Inflammatory macrophage (primary cell): ENCODE data around the gene TENM3.

Experiments used
- DNase-seq, 2 donors: peaks; one replicate each; pipeline ENCODE4 v3.0.0-alpha.2; 2020 to 2022

The TENM3 gene

DNA sequence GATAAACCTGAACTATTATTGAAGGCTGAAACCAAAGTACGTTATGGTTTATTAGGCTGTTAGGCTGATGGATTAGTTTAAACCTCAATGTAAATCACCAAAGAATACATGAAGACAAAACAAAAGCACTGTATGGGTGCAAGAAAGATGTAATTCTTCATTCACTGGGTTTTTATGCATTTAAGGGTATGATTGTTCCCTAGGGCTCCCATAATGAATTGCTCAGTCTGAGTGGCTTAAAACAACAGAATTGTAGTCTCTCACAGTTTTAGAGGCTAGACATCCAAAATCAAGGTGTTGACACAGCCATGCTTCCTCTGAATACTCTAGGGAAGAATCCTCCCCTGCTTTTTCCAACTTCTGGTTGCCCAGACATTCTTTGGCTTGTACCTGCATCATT lies 222.8 kb downstream of the TENM3 start:
- no peak for DNase-seq

DNA sequence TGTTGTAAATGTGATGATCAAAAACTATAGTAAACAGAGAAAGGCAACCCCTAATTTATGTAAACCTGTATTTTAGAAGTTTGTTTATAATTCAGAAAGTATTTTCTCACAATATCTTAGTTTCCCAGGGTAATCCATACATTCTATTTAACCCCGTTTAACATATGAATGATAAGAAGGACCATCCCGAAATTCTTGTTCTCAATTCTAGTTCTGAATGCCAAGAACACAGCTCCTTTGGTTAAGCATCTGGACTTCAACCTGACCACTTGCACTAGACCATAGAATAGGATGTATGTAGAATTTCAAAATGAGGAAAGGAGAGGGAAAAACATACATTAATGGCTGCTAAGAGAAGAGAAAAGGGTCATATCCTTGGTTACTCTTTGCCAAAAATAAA lies 227.0 kb downstream of the TENM3 start:
- no peak for DNase-seq

DNA sequence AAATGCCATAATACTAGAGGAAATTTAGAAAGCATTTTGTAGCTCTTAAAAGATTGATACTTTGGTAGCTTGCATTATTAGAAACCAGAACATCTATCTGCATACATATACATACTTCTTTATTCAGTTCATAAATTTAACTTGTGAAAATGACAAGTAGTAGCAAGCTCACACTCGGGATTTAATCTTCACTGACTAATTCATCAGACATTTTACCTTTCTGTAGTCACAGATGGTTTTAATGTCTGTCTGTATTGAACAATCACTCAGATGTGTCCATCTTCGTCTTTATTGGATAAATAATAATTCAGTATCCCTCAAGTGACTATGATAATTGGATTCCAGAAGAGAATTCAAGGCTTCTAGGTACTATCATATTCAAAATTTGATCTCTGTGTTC lies 232.3 kb downstream of the TENM3 start:
- no peak for DNase-seq

DNA sequence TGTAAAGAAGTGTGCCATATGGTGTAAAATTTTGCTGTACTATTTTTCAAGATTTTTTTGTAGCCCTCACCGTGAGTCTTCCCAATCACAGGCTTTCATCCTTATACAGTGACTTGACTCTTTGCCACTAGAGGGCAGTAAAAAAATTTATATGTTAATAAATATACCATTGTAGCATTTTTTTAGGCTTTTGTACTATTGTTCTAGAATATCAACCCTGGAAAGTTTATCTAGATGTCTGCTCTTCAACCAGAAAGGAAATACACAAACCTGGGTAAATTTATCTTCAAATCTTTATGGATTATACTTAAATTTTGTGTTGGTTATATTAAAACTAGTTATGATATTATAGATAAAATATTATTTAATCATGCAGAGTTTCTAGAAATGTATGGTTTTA lies 235.3 kb downstream of the TENM3 start:
- DNase-seq = peak in 1 of 2 donors; percentile 49

DNA sequence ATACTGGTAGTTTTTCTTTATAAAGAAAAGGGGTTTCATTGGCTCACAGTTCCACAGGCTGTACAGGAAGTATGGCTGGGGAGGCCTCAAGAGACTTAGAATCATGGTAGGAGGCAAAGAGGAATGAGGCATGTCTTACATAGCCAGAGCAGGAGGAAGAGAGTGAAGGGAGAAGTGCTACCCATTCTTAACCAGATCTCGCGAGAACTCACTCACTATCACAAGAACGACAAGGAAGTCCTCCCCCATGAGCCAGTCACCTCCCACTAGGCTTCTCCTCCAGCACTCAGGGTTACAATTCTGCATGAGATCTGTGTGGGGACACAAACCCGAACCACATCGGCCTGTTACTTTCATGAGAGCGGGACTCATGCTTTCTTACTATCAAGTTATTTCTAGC lies 240.5 kb downstream of the TENM3 start:
- no peak for DNase-seq

DNA sequence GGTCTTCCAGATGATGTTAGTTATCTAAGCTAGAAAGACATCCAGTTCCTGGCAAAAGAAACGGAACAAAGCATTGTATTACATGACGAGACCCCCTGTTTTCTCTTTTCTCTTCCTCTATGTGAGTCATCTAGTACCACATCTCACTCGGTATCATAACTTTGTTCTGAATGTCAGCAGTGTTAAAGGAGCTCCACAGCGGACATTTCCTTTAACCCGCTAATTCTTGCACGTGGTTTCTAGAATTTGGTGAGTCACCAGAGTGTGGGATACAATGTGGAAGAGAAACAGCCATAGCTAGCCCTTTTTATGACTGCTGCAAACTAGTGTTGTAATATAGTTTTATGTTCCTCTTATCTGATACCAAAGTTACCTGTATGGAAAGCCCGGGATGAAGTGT lies 243.7 kb downstream of the TENM3 start:
- DNase-seq = no peak

DNA sequence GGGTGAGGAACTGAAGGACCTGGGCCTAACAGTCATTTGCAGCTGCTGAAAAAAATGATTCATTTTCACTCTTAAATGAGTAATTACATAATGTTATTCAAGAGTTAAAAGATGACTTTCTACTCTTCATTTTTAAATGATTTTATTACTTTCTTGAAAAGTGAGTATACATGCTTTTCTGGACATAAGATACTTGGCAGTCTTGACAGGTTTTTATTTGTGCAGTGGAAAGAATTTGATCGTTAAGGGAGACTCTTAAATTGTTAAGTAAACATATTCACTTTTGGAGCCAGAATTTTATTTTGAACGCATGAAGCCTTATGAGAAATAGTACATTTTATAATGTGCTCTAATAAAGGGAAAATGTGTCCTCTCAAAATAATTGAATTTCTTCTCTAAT lies 245.7 kb downstream of the TENM3 start:
- no peak for DNase-seq

DNA sequence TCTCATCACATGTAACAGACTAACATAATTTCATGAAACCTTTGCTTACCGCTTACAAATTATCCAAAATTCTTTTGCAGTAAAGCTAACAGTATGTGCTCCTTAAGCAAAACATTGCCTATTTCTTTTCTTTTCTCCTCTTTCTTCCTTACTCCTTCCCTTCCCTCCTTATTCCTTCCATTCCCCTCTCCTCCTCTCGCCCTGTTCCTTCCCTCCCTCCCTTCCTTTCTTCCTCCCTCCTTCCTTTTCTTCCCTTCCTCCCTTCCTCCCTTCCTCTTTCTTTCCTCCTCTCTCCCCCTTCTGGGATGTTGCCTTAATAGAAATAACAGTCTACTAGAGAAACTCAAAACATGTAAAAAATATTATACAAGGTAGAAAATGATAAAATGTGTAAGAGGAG lies 246.4 kb downstream of the TENM3 start:
- no peak for DNase-seq

DNA sequence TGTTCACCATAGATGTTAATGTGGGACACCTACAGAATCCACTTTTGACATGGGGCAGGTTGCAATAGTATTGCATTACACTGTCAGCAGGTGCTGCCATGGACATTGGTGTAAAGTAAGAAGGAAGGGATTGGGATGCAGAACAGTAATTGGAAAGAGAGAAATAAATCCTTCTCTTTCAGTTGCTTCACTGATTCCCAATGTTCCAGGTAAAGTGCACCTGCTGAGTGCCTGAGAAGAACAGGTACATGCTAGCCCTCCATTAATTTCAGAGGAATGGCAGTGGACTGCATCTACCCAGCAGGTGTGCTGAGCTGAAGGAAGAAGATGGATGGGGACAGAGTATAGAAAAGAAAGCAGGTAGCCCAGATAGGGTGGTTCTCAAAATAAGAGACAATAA lies 248.5 kb downstream of the TENM3 start:
- no peak for DNase-seq

DNA sequence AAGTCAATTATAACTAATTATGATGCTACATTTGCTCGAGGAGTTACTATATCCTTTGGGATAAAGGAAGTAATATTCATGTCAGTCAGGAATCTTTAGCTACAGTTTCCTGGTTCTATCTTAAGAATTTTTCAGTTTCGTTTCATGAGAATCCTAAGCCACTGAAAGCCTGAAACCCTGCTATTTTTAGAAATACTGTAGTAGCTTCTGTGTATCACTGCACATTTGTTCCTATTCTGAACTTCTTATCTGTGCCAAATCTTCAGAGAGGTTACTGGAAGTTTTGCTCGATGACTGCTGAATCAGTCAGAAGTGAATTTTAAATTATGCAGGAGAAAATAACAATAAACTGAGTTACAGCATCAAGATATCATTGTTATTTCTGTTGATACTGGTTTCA lies 249.2 kb downstream of the TENM3 start:
- no peak for DNase-seq

DNA sequence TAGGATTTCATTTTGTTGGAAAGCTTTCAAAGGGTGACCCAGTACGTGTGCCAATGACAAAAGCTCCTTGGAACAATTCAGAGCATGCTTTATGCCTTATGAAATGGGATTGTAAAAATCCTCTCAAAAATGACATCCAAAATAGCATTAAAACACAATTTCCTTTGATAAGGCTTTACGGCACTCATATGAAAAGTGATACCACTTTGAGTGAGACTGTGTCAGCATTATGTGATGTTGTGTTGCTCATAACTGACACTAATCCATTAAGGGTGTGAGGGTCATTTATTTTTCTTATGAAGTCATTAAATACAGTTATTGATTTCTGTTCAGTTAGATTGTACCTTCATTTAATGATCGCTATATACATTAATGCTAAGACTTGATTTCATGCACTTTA lies 250.2 kb downstream of the TENM3 start:
- DNase-seq = no peak

DNA sequence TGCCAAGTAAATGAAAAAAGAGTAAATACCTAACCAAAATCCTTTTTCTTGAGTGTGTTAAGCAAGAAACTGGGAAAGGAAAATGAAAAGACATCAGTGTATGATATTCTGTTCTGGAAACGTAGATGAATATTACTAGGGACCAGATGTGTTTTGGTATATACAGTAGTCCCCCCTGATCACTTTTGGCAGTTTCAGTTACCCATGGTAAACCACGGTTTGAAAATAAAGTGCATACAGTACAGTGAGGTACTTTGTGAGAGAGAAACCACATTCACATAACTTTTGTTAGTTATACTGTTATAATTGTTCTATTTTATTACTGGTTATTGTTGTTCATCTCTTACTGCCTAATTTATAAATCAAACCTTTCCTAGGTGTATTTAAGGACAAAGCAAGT lies 250.9 kb downstream of the TENM3 start:
- DNase-seq = no peak

DNA sequence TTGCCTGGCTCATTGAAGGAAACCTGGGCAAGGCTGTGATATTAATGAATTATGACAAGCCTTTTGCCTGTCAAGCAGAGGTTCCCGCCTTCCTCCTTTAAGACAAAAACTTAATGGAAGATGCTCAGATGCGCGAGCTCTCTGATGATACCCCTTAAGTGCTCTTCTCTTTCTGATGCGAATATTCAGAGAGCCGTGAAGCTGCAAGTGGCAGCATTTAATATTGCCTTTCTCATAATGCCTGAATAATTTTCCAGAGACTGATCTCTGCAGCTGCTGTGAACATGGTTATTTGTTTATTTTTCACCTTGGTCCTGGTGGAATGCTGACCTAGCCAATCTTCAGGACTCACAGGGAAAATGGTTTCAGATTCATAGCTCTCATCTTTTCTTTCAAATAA lies 251.8 kb downstream of the TENM3 start:
- no peak for DNase-seq

DNA sequence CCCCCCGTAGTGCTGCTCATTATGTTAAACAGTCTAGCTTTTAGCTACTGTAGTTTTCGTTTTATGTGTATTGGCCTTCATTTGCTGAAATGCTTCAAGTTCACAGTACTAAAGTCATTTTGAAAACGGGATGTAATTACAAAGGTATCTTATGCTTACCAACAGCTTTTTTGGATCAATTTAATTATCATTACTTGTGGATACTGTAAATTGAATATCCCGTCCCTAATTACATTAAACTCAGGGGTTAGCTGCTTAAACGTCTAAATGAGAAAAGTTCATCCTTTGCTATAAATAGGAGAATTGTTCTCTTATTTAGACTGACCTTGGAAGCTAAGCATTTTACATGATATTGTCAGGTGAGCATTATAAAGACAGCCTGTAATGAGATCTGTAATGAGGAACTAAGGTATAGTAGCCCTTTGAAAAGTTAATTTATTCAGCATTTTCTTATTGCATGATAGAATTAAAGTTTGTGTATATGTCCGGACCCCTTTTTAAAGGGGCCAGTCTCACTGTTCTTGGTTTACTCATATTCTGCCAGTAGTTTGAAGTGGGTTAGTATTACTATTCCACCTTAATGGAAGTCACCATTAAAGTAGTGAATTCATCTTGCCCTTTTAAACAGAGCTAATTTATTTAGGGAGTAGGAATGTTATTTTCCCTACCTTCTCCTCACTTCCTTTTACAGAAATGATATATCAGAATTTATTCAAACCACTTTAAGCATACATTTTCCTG lies 252.6 kb downstream of the TENM3 start:
- DNase-seq = no peak

DNA sequence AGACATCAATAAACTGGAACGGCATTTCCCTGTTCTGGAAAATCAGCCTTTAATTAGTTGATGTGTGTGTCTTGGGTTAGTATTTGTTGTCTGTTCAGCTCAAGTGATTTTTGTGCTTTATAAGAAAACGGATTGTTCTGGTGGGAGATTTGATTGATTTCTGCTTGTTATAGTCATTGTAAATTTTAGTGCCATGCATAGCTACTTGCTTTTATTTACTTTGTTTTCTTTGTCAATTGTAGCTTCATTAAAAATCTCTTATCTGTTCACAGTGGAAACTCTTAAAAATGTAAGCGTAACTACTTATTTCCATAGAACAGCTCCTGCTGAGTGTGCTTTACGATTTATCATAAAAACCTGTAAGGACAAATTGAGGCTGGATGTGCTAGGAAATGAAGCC lies 253.2 kb downstream of the TENM3 start:
- DNase-seq = no peak

DNA sequence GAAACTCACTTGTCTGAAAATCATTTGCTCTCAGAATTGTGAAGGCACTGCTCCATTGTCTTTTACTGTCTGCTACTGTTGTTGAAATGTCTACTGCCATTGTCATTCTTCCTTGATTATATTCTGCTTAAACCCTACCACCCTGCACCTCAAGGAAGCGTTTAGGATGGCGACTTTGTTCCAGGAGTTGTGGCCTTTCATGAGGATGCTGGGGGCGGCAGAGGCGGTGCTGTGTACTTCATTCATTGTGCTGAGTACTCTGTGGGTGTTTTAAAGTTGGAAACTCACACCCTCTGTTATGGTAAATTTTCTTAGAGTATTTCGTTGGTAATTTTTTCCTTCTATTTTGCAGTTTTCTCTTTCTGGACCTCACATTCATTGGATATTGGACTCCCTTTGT lies 258.9 kb downstream of the TENM3 start:
- DNase-seq = no peak

DNA sequence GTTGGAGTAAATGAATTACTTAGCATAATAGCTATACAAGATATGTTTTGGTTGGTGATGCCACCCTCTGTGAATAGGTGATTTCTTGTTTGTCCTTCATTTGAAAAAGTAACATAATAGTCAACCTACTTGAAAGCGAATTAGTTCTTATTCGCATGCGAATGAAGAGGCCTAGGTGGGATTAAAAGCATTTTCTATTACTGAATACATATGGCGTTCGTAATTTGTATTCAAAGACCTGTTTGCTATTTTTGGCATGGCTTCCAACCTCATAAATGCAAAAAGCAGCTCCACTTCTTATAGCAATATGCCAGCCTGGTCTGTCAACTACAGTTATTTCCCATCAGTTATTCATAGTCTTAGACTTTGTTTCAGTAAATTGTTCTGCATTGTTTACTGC lies 261.3 kb downstream of the TENM3 start:
- no peak for DNase-seq

DNA sequence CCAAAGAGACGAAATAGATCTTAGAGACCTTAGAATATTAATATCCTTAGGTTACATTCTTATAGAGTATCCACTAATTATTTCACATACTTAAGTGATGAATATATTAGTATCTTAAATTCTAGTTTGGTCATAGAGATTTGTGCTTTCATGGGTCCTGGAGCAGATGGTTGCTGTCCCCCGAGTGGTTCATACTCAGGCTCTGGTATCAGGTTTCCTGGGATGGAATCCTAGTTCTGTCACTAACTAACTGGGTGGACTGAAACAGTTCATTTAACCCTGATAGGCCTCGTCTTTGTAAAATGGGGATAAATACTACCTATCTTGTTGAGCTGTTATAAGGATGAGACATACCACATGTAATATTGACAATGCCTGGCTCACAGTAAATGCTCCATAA lies 264.6 kb downstream of the TENM3 start:
- no peak for DNase-seq

DNA sequence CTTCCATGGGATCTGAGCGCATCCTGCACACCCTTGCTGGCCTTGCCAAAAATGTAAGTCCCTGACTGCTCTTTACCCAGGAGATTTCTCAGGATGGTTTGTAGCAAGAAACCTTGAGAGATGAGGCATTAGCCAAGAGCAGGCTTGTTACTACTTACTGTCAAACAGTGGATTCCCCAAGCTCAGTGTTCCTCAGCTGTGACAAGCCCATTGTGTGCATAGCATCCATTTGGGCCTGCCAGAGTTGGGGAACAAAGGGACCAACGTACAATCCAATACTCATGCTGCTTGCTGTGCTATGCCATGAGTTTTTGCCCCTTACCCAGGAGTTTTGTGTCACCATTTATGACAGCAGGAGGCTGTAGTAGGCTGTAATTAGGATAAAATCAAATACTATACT lies 267.6 kb downstream of the TENM3 start:
- DNase-seq = no peak

DNA sequence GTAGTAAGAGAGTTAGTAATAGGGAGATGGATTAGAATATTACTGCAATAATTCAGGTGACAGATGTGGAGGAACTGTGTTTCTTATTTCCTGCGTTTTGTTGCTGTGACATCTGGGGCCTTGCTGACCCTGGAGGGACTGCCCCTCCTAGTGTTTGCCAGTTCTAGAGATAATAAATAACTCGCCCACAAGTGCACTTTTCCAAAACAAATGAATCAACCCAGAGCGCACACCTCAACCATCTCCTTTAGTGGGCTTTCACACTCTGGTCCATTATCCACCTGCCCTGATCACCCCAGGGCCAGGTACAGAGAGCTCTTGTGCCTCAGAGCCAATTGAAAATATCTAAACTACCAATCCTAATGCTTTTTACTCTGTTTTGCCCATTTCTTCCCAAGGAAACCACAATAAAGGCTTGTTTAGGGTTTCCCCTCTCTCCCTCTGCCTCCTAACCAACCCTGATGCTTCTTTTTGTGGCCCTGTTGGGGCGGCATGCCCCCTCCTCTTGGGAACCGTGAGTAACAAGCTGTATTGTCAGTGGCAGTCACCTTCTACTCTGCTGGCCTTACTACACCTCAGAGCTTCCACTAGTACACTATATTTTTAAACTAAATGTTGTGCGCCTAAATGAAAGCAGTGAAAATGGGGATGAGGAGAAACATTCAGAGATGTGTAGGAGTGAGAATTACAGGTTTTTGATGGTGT lies 270.5 kb downstream of the TENM3 start:
- DNase-seq = no peak

DNA sequence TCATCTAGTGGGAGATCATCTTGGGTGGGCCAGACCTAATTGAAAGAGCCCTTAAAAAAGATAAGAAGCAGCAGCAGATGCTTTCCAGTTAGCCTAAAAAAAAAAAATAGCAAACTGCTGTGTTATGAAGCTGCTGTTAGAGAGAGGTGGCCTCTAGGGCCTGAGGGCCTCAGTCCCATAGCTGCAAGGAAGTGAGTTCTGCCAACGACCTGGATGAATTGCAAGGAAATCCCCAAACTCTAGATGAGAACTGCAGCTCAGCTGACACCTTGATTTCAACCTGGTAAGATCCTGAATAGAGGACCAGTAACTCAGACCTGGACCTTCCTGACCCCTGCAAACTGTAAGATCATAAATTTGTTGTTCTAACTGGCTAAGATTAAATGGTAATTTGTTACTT lies 275.2 kb downstream of the TENM3 start:
- DNase-seq = no peak

DNA sequence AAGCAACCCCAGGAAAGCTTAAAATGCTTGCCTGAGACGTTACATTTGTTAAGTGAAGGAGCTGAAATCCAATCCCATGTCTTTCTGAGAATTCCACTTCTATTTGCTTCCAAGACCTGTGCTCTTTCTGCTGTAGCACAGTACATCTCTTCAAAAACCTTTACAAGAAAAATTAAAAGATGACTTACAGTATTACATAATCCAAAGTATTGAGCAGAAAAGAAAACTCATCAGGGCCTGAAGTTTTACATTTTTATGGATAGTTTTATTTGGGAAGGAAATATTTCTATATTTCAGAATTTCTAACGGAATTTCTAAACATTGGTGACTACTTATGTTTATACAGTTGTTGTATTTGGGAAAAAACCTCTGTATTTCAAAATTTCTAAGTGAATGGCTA lies 276.3 kb downstream of the TENM3 start:
- no peak for DNase-seq

DNA sequence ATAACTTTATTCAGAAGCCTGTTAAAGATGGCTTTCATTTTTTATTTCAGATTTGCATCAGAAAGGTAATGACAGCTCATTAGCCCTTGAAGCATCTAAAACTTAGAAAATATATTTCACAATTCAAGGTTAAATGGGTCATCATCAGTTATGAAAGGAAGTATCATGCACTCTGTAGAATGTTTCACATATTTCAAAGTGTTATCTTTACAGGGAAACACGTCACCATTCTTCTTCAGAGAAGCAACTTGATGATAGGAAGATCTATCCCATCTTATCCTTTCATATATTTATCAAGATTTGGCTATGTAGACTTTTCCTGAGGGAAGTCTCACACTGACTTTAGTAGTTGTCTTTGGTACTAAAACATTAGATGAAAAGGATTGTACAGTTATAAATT lies 277.8 kb downstream of the TENM3 start:
- DNase-seq = no peak

DNA sequence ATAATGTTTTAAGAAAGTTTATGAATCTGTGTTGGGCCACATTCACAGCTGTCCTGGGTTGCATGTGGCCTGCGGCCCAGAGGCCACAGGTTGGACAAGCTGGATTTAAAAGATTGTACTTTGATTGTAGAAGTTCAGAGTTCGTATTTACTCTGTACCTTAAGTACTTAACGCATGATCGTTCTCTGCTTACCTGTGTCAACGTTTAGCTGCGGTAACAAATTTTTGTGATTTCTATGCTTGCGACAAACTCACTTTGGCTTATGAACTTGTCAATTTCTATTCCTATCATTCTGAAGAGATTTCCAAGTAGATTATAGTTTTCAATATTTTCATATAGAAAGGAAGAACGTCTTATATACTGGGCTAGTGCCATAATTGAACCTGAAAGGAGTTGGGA lies 285.6 kb downstream of the TENM3 start:
- no peak for DNase-seq

DNA sequence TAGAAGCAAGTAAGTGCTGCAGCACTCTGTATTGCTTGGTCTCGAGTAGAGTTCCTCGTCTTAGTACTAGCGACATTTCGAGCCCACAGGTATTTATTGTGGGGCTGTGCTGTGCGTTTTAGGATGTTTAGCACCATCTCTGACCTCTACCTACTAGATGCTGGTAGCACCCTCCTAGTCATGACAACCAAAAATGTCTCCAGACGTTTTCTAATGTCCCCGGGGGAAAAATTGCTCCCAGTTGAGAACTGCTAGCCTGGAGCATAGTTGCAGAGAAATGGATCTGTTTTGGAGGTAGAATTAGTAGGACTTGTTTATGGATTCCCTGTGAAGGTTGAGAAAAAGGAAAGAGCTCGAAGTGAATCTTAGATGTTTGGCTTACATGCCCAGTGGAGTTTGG lies 287.2 kb downstream of the TENM3 start:
- no peak for DNase-seq
